ENCODE measurements around the gene IGDCC3. TPM values are rescaled to one million over a fixed set of nuclear protein-coding genes. Genes with fewer than 3 reads are reported as not detected.
"Not testable (repeated sequence)": the region's sequence is repeated elsewhere in the genome, so short reads cannot be mapped to it uniquely, and the experiment has no call there.

The IGDCC3 gene
- total RNA-seq, 1 experiment from 2014 or later, result not detected

DNA sequence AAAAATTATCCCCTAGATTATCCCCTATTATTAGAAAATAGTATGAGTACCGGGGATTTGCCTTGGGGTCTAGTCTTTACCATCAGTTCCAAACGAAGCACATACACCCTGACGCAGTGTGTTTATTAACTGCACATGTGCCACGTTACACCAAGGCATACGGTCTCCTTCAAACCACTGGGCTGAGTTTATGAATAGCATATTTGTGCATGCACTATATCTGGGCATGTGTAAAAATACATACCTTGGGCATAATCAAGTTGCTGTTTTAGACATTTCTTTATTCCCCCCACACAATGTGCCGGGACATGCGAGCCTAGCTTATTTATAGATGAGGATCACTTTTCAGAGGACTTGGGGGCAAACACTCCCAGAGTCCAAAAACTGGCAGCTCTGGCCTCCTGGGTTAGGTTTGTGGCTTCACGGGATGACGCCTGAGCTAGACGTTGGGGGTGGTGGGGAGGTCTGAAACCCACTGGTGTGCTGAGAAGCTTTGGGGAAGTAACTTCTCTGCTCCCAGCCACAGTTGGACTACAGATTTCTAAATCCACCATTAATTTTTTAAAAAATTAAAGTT is 28.7 kb upstream of the IGDCC3 start:
- no peak for DNase-seq (ENCODE audit: low read depth)

DNA sequence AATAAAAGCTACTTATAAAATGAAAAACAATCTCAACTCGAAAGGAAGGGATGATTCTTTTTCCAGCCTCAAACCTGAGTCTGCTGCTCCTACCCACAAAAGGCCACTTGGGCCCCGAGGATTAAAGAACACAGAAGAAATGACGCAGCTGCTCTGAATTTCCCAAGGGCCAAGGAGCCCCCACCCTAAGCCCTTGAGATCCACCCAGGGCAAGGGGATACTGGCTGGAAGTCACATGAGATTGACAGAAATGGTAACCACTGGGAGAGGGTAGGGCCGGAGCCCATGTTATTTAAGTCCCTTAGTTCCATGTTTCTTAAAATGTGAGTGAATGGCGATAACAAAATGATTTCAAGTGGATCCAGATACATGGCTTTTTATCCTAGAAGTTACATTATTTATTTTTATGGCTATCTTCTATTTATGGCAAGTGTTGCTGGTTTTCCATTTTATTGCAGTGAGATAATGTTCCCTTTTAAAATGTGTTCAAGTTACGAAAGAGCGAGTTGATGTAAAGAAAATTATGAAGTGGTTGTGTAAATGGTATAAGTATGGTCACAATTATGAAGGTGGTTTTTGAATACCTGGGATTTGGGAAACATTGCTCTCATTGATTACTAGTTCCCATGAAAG is 28.1 kb upstream of the IGDCC3 start:
- DNase-seq (ENCODE audit: low read depth), result no peak

DNA sequence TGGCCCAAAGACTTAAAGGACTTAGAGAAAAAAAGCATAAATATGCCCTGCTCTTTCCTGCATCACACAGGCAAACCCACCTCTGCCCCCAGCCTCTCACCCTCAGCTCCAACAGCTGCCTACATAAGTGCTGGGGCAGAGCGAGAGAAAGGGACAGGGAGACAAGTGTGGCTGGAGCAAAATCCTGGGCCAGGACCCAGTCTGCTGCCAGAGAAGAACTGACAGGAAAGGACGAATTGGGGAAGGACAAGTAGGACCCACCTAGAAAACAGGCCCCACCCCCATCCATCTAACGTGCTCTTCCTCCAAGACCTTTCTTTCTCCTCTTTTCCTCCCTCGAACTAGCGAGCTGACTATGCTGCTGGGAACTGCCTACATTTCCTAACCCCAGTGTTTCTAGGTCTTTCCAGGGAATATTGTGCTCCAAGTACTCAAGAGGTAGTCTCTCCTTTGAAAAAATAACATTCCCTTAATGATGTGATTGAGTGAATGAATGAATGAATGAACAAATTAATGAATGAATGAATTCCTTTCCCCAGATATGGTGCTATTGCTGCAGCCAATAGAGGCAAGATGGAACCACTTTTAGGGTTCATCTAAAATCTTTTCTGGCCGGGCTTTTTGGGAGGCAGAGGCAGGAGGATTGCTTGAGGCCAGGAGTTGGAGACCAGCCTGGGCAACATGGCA is 26.5 kb upstream of the IGDCC3 start:
- DNase-seq (ENCODE audit: low read depth), result no peak

DNA sequence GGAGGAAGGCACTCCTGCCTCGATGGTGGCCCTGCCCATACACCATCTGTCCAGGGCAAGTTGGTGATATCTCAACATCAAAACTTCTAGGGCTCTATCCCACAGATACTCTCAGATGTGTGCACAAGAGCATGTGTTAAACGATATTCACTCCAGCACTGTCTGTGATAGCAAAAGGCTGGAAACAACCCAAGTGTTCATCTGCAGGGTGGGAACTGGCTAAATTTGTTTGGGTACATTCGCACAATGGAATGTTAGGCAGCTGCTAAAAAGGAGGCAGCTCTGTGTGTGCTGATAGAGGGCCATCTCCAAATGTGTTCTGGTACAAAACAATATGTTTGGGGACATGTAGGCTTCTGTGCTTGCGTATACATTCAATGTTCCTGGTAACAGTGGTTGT is 25.2 kb upstream of the IGDCC3 start:
- DNase-seq (ENCODE audit: low read depth), result no peak

GRCh38 chr15:65401611-65402240 is 23.9 kb upstream of the IGDCC3 start:
- no peak for DNase-seq (ENCODE audit: low read depth)

DNA sequence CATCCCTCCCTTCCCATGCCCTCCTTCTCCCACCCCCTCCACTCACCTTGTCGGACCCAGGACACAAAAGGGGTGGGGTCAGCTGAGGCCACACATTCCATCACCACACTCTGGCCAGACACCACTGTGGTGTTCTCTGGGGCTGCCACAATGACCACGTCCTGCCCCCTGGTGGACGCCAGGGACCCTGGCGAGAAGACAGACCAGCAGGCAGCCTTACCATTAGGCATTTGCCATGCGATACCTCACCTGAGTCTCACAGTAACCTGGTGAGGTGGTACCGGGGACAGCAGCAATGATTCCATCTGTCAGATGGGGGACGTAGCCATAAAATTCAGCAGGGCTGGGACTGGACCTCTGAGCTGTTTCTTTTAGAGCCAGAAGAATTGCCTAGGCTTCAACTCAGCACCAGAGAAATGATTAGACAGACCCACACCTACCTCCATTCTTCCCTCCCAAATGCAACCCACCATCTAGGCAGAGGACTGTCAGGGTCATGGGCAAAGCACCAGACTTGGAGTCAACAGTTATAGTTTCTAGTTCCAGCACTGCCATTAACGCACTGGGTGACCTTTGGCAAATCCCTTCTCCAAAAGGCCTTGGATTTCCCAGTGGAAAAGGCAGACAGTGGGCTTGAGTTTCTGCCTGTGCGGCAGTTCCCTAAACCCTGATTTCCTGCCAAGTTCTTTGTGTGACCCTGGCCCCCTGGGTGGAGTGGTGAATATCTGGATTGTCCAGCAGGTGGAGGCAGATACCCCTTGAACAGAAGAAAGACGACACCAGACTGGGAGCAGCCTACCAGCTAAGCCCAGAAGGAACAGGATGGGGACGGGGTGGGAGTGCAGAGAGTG is 23.2 kb upstream of the IGDCC3 start:
- DNase-seq (ENCODE audit: low read depth), result peak; percentile 70

GRCh38 chr15:65399997-65400396 is 22.2 kb upstream of the IGDCC3 start:
- no peak for DNase-seq (ENCODE audit: low read depth)

DNA sequence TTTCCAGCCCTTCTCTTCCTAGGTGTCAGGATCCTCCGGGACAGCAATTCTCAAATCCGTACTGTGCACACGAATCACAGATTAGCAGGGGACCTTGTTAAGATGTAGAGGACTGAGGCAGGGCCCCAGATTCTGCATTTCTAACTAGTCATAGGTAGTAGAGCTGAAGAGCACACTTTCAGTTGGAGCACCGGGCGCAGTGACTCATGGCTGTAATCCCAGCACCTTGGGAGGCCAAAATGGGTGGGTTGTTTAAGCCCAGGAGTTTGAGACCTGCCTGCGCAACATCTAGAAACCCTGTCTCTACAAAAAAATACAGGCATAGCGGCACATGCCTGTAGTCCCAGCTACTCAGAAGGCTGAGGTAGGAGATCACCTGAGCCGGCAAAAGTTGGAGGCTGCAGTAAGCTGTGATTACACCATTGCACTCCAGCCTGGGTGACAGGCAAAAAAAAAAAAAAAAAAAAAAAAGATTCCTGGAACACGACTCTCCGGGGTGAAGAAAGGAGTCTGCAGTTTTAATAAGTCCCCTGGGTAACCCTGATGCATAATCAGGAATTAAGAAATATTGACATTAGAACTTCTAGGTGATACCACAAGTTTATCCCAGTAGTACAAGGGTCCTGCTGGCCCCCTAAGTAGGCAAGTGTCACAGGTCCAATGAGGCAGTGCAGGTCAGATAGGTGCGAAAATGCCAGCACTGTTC is 21.4 kb upstream of the IGDCC3 start:
- DNase-seq (ENCODE audit: low read depth), result no peak

DNA sequence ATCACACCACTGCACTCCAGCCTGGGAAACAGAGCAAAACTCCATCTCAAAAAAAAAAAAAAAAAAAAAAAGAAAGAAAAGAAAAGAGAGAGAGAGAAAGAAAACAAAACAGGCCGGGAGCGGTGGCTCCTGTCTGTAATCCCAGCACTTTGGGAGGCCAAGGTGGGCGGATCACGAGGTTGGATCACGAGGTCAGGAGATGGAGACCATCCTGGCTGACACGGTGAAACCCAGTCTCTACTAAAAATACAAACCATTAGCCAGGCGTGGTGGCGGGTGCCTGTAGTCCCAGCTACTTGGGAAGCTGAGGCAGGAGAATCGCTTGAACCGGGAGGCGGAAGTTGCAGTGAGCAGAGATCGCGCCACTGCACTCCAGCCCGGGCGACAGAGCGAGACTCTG is 20.7 kb upstream of the IGDCC3 start:
- DNase-seq (ENCODE audit: low read depth), result not testable (repeated sequence)

DNA sequence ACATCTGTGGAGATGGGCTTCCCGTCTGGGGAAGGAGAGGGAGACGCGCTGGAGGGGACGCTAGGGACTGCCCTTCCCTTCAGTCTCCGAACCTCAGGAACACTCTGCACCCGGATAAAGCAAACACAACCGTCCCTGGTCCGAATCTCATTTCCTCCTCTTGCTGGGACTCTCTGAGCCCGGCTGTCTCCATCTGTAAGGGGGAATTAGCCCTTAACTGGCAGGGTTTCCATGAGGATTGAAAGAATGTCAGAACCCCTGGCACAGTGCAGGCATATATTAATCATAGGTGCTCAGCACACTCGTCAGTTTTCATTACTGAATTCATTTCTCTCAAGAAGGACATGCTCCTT is 19.1 kb upstream of the IGDCC3 start:
- no peak for DNase-seq (ENCODE audit: low read depth)

GRCh38 chr15:65396283-65396964 is 18.6 kb upstream of the IGDCC3 start:
- DNase-seq (ENCODE audit: low read depth), result no peak

- no peak for DNase-seq (ENCODE audit: low read depth)
Observed at GRCh38 chr15:65395567-65396202, 17.9 kb upstream of the IGDCC3 start.

DNA sequence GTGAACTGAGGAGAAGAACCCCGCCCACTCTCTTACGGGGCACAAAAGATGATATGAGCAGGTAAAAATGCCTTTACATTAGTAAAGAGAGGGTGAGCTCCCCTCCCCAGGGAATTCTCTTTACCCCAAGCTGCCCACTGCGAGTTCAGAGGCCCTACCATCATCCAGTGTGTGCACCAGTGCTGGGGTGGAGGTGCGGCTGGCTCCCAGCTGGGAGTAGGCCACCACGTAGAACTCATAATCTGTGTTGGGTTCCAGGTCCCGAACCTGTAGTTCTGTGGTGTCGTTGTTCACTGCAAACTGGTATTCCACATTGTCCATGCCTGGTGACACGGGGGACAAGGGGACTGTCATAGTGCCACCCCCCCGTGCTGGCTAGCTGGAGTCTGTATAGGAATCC is 17.1 kb upstream of the IGDCC3 start:
- no peak for DNase-seq (ENCODE audit: low read depth)

- no peak for DNase-seq (ENCODE audit: low read depth)
Observed at GRCh38 chr15:65394280-65394789, 16.5 kb upstream of the IGDCC3 start.

DNA sequence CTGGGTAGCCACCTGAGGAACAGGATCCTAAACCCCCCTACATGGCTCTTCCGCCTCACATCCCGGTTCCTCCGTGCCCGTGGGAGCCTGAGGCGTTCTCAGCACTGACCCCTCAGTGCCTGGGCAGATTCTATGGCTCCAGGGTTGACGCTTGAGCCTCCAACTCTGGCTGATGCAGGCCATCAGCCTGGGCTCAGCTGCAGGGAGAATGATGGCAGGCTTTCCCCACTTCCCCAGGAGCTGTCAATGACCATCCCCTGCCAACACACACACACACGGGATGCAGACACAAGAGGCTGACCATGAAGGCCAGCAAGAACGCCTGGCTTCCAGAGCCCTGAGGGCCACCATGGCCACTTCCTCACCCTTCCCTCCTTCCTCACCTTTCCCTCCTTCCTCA is 15.8 kb upstream of the IGDCC3 start:
- no peak for DNase-seq (ENCODE audit: low read depth)

DNA sequence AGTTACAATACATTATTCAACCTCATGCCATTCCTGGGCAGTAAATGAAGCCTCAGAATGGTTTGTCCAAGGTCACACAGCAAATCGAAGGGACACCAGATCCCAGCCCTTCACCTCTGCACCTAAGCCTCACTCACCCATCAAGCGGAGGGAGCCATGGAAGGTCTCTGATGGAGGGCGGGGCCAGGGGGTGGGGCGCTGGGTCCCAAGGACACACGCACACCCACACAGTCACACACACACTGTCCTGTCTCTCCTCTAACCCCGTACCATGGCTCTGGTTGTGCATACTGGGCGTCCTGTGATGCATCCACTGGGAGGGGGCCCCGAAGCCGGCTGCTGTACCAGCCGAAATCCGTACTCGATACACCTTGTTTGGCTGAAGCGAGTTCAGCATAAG is 15.3 kb upstream of the IGDCC3 start:
- DNase-seq (ENCODE audit: low read depth), result no peak

DNA sequence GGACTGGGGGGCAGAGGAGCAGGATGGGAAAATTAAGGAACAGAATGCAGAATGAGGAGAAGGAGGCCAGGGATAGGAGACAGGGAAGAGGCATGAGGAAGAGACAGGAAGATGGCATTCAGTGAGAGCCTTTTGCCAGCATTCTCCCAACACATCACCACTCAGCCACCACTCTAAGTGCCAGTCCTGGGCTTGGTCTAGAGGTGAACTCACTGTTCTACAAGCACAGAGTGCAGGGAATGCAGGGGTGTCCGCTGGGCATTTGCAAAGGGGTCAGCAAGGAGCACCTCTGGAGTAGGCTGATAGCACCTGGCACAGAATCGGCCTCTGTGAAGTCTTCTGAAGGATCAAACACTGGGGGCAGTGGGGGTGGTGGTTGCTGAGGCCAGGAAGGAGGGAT is 14.6 kb upstream of the IGDCC3 start:
- no peak for DNase-seq (ENCODE audit: low read depth)

GRCh38 chr15:65391732-65392131 is 13.9 kb upstream of the IGDCC3 start:
- no peak for DNase-seq (ENCODE audit: low read depth)

DNA sequence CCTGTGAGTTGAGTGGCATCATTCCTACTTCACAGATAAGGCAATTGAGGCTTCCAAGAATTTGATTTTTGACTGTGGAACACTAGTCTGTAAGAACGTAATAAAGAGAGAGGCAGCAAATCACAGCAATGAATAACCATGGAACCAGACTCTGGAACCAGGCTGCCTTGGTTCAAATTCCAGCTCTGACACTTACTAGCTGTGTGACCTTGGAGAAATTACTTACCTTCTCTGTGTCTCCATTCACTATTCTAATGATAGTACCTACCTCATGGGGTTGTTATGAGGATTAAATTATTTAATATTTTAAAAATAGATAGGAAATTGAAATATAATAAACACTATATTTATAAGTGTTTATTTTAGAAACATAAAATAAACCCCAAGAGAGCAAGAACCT is 12.6 kb upstream of the IGDCC3 start:
- no peak for DNase-seq (ENCODE audit: low read depth)

DNA sequence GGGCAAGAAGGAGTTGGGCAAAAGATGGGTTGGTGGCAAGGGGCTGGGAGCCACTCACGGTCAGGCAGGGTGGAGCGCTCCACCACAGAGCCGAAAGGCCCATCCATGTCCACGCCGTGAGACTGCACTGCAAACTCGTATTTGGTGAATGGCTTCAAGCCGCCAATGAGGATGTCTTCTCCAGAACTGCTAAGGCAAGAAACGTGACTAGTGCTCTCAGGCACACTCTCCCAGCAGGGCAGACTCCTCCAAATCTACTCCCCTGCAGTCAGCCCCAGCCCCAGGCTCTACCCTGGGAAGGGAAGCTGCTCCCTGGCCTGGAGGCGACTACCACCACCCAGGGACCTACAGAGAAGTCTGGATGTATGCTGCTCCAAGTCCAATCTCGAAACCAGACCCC is 11.4 kb upstream of the IGDCC3 start:
- no peak for DNase-seq (ENCODE audit: low read depth)

All from RPMI7951 (cell line).